Ectodermal cell (in vitro differentiated cells): ENCODE results near the gene TPCN2.

ENCODE experiments used
- H3K27ac ChIP-seq: 2 replicates; pipeline ENCODE4 v1.7.0; 2013; ENCODE audit warnings: mild to moderate bottlenecking, low read depth, low read length; ENCODE audit not compliant: insufficient read depth, poor library complexity, severe bottlenecking
- H3K27me3 ChIP-seq: 2 replicates; pipeline ENCODE4 v1.7.0; 2013; ENCODE audit warnings: mild to moderate bottlenecking, low read length; ENCODE audit not compliant: insufficient read depth, control insufficient read depth, poor library complexity, severe bottlenecking
- H3K36me3 ChIP-seq: one replicate; pipeline ENCODE4 v1.7.0; 2013; ENCODE audit warnings: low read length; ENCODE audit not compliant: control insufficient read depth, insufficient read depth
- H3K4me1 ChIP-seq: one replicate; pipeline ENCODE4 v1.7.0; 2013; ENCODE audit warnings: low read length; ENCODE audit not compliant: control insufficient read depth, insufficient read depth
- H3K4me3 ChIP-seq: 2 replicates; pipeline ENCODE4 v1.7.0; 2013; ENCODE audit warnings: low read depth, low read length, control low read depth; ENCODE audit not compliant: insufficient read depth
- H3K9me3 ChIP-seq: 2 replicates; pipeline ENCODE4 v1.7.0; 2013; ENCODE audit warnings: mild to moderate bottlenecking, low read length, moderate library complexity; ENCODE audit not compliant: control insufficient read depth
- WGBS, 2 experiments: methylation state at CpG; one replicate each; pipeline ENCODE4 v1.1.7; 2013; ENCODE audit warnings: missing lambda C conversion rate in 2 of 2; 5-methylcytosine and 5-hydroxymethylcytosine counted together

Gene TPCN2

GRCh38 chr11:69052343-69053168, 3.8 kb downstream of the TPCN2 start:
- Histone ChIP-seq H3K9me3 (no peaks in the 10 kb centered on the region), H3K4me3 (no peak overlapping the region), H3K27ac (no peak overlapping the region), H3K36me3 (no peaks in the 10 kb centered on the region), H3K27me3 (no peaks in the 10 kb centered on the region), H3K4me1 (peaks cover 15% of the 10 kb centered on the region)
- 86% methylated on average over 21 of the region's 21 CpGs for WGBS, 2 experiments

DNA sequence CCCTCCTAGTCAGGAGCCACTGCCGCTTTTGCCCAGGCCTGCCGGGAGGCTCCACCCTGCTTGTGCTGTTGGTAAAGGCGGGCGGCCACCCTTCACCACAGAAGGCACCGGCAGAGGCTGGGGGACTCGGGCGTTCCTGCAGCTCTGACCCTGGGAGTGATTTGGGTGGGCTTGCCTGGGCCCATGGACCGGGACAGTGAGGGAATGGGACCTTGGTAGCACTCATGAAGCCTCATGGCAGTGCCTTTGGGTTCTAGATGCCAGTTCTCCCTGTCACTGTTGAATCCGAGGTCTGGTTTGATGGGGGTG, 4.4 kb downstream of the TPCN2 start:
- Histone ChIP-seq H3K27ac (no peak overlapping the region), H3K4me1 (peaks cover 15% of the 10 kb centered on the region), H3K4me3 (no peak overlapping the region), H3K27me3 (no peaks in the 10 kb centered on the region), H3K36me3 (no peaks in the 10 kb centered on the region), H3K9me3 (no peaks in the 10 kb centered on the region)
- WGBS, 2 experiments: 91 to 94% methylated on average over 9 of the region's 9 CpGs

GRCh38 chr11:69053546-69054396, 5.0 kb downstream of the TPCN2 start:
- no peaks in the 10 kb centered on the region for H3K27me3 ChIP-seq
- no peaks in the 10 kb centered on the region for H3K36me3 ChIP-seq
- no peak overlapping the region for H3K27ac ChIP-seq
- peaks cover 15% of the 10 kb centered on the region for H3K4me1 ChIP-seq
- 93 to 94% methylated on average over 35 of the region's 35 CpGs for WGBS, 2 experiments
- H3K9me3 ChIP-seq: no peaks in the 10 kb centered on the region
- no peak overlapping the region for H3K4me3 ChIP-seq

DNA sequence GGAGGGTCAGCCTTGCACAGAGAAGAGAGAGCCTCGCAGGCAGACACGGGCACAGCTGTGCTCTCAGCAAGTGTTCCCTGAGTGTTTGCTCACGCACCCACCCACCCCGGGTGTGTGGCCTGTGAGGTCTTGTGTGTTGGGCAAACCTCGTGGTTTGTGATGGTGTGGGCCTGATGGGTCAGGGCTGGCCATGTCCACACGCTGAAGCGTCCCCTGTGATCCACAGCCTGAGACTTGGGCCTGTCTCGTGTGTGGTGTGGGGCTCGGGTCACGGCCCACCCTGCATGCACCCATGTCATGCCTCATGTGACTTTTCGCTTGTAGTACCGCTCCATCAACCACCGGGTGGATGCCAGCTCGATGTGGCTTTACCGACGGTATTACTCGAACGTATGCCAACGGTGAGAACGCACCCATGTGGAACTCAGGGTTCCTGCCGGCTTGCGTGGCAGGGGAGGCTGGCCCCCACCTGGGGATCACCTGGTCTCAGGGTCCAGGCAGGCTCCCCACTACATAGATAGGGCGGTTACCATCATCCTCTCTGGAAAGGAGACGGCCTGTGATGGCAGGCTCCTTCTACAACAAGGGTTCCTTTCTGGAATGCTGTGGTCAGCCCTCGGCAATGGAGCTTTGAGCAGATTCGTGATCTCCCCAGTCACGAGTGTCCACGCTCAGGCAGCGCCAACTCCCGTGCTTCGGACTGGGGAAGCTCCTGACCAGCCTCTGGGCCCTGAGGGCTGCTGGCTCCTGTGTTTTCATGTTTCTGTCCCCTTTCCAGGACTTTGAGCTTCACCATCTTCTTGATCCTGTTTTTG, 5.9 kb downstream of the TPCN2 start:
- Histone ChIP-seq H3K4me1 (peaks cover 12% of the 10 kb centered on the region), H3K27me3 (no peaks in the 10 kb centered on the region), H3K4me3 (no peak overlapping the region), H3K27ac (no peak overlapping the region), H3K9me3 (no peaks in the 10 kb centered on the region), H3K36me3 (no peaks in the 10 kb centered on the region)
- WGBS, 2 experiments: 95% methylated on average over 31 of the region's 31 CpGs

DNA sequence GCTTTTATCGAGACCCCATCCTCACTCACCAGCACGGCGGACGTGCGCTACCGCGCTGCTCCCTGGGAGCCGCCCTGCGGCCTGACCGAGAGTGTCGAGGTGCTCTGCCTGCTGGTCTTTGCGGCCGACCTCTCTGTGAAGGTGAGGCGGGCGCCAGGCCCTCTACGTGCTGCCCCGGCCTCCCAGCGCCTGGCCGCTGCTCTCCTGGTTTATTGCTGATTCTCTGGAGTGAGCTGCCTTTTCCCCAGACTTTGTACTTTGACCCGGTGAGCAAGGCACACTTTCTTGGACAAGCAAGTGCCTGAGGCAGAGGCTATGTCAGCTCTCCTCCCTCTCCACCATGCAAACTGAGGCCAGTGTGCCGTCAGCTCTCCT, 6.5 kb downstream of the TPCN2 start:
- H3K36me3 ChIP-seq: no peaks in the 10 kb centered on the region
- no peak overlapping the region for H3K27ac ChIP-seq
- H3K4me1 ChIP-seq: peaks cover 6% of the 10 kb centered on the region
- H3K4me3 ChIP-seq: no peak overlapping the region
- WGBS, 2 experiments: 94 to 95% methylated on average over 21 of the region's 21 CpGs
- H3K27me3 ChIP-seq: no peaks in the 10 kb centered on the region
- no peaks in the 10 kb centered on the region for H3K9me3 ChIP-seq

GRCh38 chr11:69055598-69056516, 7.1 kb downstream of the TPCN2 start:
- Histone ChIP-seq H3K4me1 (peaks cover 5% of the 10 kb centered on the region), H3K9me3 (no peaks in the 10 kb centered on the region), H3K27me3 (no peaks in the 10 kb centered on the region), H3K4me3 (no peak overlapping the region), H3K36me3 (no peaks in the 10 kb centered on the region), H3K27ac (no peak overlapping the region)
- 89 to 90% methylated on average over 22 of the region's 22 CpGs for WGBS, 2 experiments

GRCh38 chr11:69057236-69057635, 8.5 kb downstream of the TPCN2 start:
- Histone ChIP-seq H3K4me1 (no peaks in the 10 kb centered on the region), H3K27me3 (no peaks in the 10 kb centered on the region), H3K4me3 (no peak overlapping the region), H3K36me3 (no peaks in the 10 kb centered on the region), H3K9me3 (no peaks in the 10 kb centered on the region), H3K27ac (no peak overlapping the region)
- 95 to 96% methylated on average over 15 of the region's 15 CpGs for WGBS, 2 experiments

DNA sequence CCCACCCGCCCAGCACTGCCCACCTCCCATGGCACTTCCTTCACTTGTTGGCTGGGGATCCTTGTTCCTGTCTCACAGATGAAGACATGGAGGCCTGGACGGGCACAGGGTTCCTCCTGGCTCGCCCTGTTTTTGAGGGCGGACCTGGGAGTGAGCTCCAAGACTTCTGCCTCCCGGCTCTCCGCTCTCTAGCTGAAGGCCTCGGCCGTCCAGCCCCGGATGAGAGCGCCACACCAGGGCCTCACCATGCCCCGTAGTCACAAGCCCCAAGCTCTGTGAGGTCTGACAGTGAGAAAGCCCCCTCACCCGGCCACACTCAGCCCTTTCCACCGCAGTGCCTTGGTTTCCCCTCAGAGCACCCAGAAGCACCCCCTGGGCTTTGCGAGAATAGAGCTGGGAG, 9.1 kb downstream of the TPCN2 start:
- no peaks in the 10 kb centered on the region for H3K36me3 ChIP-seq
- no peaks in the 10 kb centered on the region for H3K27me3 ChIP-seq
- WGBS, 2 experiments: 89 to 96% methylated on average over 13 to 14 of the region's 14 CpGs
- H3K27ac ChIP-seq: no peak overlapping the region
- no peak overlapping the region for H3K4me3 ChIP-seq
- no peaks in the 10 kb centered on the region for H3K4me1 ChIP-seq
- H3K9me3 ChIP-seq: no peaks in the 10 kb centered on the region

GRCh38 chr11:69058511-69059270, 10.0 kb downstream of the TPCN2 start:
- Histone ChIP-seq H3K4me1 (no peaks in the 10 kb centered on the region), H3K4me3 (no peak overlapping the region), H3K27me3 (no peaks in the 10 kb centered on the region), H3K27ac (no peak overlapping the region), H3K36me3 (no peaks in the 10 kb centered on the region), H3K9me3 (no peaks in the 10 kb centered on the region)
- WGBS, 2 experiments: 90 to 91% methylated on average over 23 of the region's 23 CpGs
